Right renal cortex interstitium (tissue), 3 donors: Measurements from ENCODE around the gene DLX5. TPM values are rescaled to one million over a fixed set of nuclear protein-coding genes. Genes with fewer than 3 reads are reported as not detected.

ENCODE experiments used
- DNase-seq, 3 donors: peaks; one replicate each; pipeline ENCODE4 v3.0.0-alpha.2; 2013; ENCODE audit warnings: low read depth in 3 of 3, low spot score in 2 of 3
- polyA plus RNA-seq, 3 donors: library from polyadenylated mRNA; unstranded; fragments of 120-200 nt; gene quantifications; one replicate each; pipeline ENCODE4 v1.2.1, GENCODE V29; 2013; ENCODE audit not compliant: insufficient read length in 3 of 3

The DLX5 gene
- polyA plus RNA-seq, 3 donors, result 0.08 to 0.15 TPM; not detected in 1

DNA sequence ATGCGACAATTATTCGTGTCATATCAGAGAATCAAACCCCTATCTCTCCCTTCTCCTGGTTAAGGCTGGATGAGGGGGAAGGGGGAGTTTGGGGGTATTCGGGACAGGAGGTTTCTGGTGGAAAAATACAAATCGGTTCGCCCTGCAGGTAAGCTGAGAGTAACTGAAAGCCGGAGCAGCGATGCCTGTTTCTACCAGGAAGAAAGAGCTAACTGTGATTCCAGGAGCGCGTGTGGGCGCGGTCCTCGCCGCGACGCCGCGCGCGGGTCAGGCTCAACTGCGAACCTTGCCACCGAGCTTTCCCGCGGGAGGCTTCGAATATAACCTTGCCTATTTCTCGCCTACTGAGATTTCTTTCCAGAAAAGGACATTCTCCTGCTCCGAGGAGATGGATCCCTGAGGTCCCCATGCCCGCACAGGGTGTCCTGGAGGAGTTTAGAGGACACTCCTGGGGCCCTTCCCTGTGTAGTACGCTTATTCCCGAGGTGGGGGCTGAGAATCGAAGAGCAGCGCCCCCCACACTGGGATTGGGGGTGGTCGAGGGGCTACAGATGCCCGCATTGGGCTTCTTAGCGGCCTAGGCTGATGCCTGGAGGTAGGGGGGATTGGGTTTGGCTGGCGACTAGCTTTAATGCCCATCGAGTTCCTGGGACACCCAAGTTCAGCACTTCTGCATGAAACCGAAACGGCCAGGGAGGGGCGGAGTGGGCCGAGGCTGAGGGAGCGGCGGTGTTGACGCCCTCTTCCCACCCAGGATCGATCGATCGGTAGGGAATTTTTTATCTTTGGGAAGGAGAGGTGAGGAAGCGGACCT, 32.2 kb downstream of the DLX5 start:
- no peak for DNase-seq

GRCh38 chr7:96991546-96992191, 33.0 kb downstream of the DLX5 start:
- no peak for DNase-seq

DNA sequence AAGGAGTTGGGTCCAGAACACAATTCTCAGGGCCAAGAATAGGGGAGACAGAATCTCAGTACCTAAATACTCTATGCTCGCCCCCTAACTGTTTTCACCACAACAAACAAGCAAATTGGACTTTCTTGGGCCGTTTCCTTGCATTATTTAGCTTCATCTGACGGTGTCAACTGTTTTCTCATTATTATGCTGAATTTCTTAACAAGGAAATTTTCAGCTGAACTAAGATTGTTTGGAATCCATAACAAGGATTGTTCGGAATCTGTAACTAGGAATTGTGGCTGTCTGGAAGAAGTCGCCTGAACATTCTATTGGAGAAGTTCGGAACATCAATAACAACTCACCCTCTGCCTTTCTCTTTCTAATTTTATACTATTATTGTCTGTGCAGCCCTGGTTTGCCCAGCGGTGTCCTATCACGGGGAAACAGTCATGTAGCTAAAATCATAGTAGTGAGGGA, 34.7 kb downstream of the DLX5 start:
- DNase-seq, result no peak

- DNase-seq, result no peak
These were observed 35.3 kb downstream of the DLX5 start for GRCh38 chr7:96989241-96989858.

- no peak for DNase-seq
These were observed 36.9 kb downstream of the DLX5 start for GRCh38 chr7:96987719-96988118.

- DNase-seq, result no peak
These were observed 37.7 kb downstream of the DLX5 start for GRCh38 chr7:96986901-96987300.

GRCh38 chr7:96985992-96986391, 38.6 kb downstream of the DLX5 start:
- no peak for DNase-seq

- DNase-seq, result no peak
These were observed 42.0 kb downstream of the DLX5 start for GRCh38 chr7:96982586-96982985.

GRCh38 chr7:96979551-96980276, 44.9 kb downstream of the DLX5 start:
- no peak for DNase-seq

- DNase-seq, result no peak
These were observed 47.2 kb downstream of the DLX5 start for GRCh38 chr7:96977445-96977844.

- DNase-seq, result no peak
These were observed 48.5 kb downstream of the DLX5 start for GRCh38 chr7:96976106-96976505.

- no peak for DNase-seq
These were observed 50.6 kb downstream of the DLX5 start for GRCh38 chr7:96973986-96974385.

DNA sequence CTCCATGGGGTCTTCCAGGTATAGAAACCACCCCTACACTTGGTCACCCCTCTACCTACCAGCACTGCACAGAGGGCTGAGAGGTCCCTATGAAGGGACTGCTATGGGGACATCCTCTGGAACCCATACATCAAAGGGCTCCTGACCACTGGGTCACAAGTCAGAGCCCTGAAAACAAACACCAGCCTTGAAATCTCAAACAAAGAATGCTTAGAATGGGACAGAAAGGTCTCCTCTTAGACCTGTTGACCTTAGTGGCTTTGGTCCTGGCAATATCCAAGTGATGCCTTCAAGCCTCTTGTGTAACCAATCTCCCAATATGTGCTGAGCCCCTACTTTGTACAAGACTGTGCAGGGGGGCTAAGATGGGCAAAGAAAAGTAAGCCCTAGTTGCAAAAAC, 53.9 kb downstream of the DLX5 start:
- no peak for DNase-seq

Other genes starting within 250 kb of the DLX5 start
- not detected for gene DLX6, start 19.3 kb downstream of the DLX5 start, polyA plus RNA-seq
- 10 to 100 TPM; 46.0 to 52.5 (median 50.7) TPM for gene SDHAF3, start 92.9 kb upstream of the DLX5 start, polyA plus RNA-seq